PC-9 (cell line): ENCODE measurements around the gene ARX.

Source experiments
- EZH2 ChIP-seq: fragments of 200-600 bp; sonication (generic); IDR thresholded peaks from 2 replicates; pipeline ENCODE4 v1.8.0; 2017; ENCODE audit warnings: antibody characterized with exemption, low read depth
- TF ChIP-seq, protein P1 (sequence below): fragments of 200-600 bp; sonication (generic); conservative IDR thresholded peaks from 2 replicates; pipeline ENCODE4 v1.6.1; 2017; ENCODE audit warnings: mixed run types, antibody characterized with exemption, mild to moderate bottlenecking, moderate library complexity

- TF ChIP-seq, protein P1, sequence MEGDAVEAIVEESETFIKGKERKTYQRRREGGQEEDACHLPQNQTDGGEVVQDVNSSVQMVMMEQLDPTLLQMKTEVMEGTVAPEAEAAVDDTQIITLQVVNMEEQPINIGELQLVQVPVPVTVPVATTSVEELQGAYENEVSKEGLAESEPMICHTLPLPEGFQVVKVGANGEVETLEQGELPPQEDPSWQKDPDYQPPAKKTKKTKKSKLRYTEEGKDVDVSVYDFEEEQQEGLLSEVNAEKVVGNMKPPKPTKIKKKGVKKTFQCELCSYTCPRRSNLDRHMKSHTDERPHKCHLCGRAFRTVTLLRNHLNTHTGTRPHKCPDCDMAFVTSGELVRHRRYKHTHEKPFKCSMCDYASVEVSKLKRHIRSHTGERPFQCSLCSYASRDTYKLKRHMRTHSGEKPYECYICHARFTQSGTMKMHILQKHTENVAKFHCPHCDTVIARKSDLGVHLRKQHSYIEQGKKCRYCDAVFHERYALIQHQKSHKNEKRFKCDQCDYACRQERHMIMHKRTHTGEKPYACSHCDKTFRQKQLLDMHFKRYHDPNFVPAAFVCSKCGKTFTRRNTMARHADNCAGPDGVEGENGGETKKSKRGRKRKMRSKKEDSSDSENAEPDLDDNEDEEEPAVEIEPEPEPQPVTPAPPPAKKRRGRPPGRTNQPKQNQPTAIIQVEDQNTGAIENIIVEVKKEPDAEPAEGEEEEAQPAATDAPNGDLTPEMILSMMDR, result no peak
- no peak for TF ChIP-seq EZH2
Measured at GRCh38 chrX:25029288-25029825, 13.6 kb upstream of the ARX start.
